HepG2 (cell line): ENCODE results near the gene IFNA8. TPM values are rescaled to one million over a fixed set of nuclear protein-coding genes. Genes with fewer than 3 reads are reported as not detected.

Experiments
- ATAC-seq: fragments of 200-7000 bp; cut with Tn5 transposase; 3 replicates; pipeline ENCODE4 v1.9.1; 2020; ENCODE audit warnings: mild to moderate bottlenecking, moderate library complexity
- BruUV-seq: library from RNA; stranded (reverse); fragments of 400-500 nt; replicated peaks from 2 replicates; lab custom pipeline; 2021; lab: Mats Ljungman, UMichigan
- CTCF ChIA-PET: fragments of 300-600 bp; formaldehyde crosslinking; extraction: SDS; loops from one replicate; lab custom pipeline; 2021; ENCODE audit warnings: low total read pairs, inconsistent platforms, low intra/inter-chr PET ratio; lab: Yijun Ruan, JAX
- POLR2A ChIA-PET: fragments of 350-600 bp; sonication (Branson Sonifier 250); formaldehyde crosslinking; loops from one replicate; lab custom pipeline; 2020; ENCODE audit warnings: antibody characterized with exemption, inconsistent platforms; lab: Yijun Ruan, JAX
- DNase-seq: peaks from one replicate; pipeline ENCODE4 v3.0.0-alpha.2; 2015; ENCODE audit warnings: low spot score
- FAIRE-seq: peaks from 3 replicates; lab custom pipeline; 2011; peaks lifted over from hg19 to GRCh38; lab: Jason Lieb, UNC
- H2AFZ ChIP-seq: one replicate; pipeline ENCODE4 v1.6.1; 2011; ENCODE audit warnings: low read length, inconsistent platforms
- H3K27ac ChIP-seq: fragments of 300-600 bp; 3 replicates; pipeline ENCODE4 v1.8.0; 2011; ENCODE audit warnings: mixed run types, mild to moderate bottlenecking, mixed read lengths, low read length, inconsistent platforms; ENCODE audit not compliant: insufficient read depth; ENCODE audit errors: extremely low read length
- H3K27me3 ChIP-seq, 2 experiments: fragments of 200-600 bp in 1 of 2; 2 replicates in 1 of 2; 3 replicates in 1 of 2; pipeline versions ENCODE4 v1.6.0 to v1.8.0; 2011; ENCODE audit warnings: low read length in 2 of 2, mild to moderate bottlenecking in 2 of 2, moderate library complexity in 2 of 2, inconsistent platforms in 1 of 2; ENCODE audit not compliant: insufficient read depth in 2 of 2, control insufficient read depth in 1 of 2
- H3K36me3 ChIP-seq, 2 experiments: fragments of 200-600 bp in 1 of 2; replicated peaks in 1 of 2; 2 replicates in 1 of 2; 3 replicates in 1 of 2; pipeline versions ENCODE4 v1.5.1 to v1.8.0; 2011; ENCODE audit warnings: low read length in 2 of 2, inconsistent platforms in 1 of 2; ENCODE audit not compliant: insufficient read depth in 2 of 2, control insufficient read depth in 1 of 2
- H3K4me1 ChIP-seq: 2 replicates; pipeline ENCODE4 v1.5.1; 2012; ENCODE audit warnings: low read length, inconsistent platforms; ENCODE audit not compliant: insufficient read depth
- H3K4me2 ChIP-seq: 2 replicates; pipeline ENCODE4 v1.6.0; 2011; ENCODE audit warnings: low read depth, low read length, inconsistent platforms
- H3K4me3 ChIP-seq, 3 experiments: fragments of 200-600 bp in 1 of 3; sonication (generic), shearing (Covaris generic) in 1 of 3; replicated peaks in 1 of 3; 2 replicates each; pipeline ENCODE4 v1.5.1; 2011 to 2016; ENCODE audit warnings: low read length in 3 of 3, inconsistent platforms in 2 of 3, low read depth in 2 of 3, mild to moderate bottlenecking in 2 of 3, control low read depth in 1 of 3, mixed read lengths in 1 of 3; ENCODE audit not compliant: insufficient read depth in 1 of 3
- H3K79me2 ChIP-seq: one replicate; pipeline ENCODE4 v1.6.1; 2011; ENCODE audit warnings: low read length, inconsistent platforms; ENCODE audit not compliant: insufficient read depth
- H3K9ac ChIP-seq: 2 replicates; pipeline ENCODE4 v1.6.0; 2011; ENCODE audit warnings: mild to moderate bottlenecking, low read depth, low read length, inconsistent platforms; ENCODE audit not compliant: insufficient read depth
- H3K9me3 ChIP-seq: 2 replicates; pipeline ENCODE4 v1.5.1; 2012; ENCODE audit warnings: mild to moderate bottlenecking, low read length
- H4K20me1 ChIP-seq: 2 replicates; pipeline ENCODE4 v1.6.0; 2011; ENCODE audit warnings: inconsistent platforms, mild to moderate bottlenecking, low read length, moderate library complexity; ENCODE audit not compliant: insufficient read depth
- CHD4 ChIP-seq: fragments of 200-600 bp; sonication (generic); IDR thresholded peaks from 2 replicates; pipeline ENCODE4 v1.7.0; 2017; ENCODE audit warnings: mild to moderate bottlenecking, low read length, borderline replicate concordance
- ERF ChIP-seq: IDR thresholded peaks from 2 replicates; pipeline ENCODE4 v1.6.1; 2018; ENCODE audit warnings: missing biosample characterization, missing genetic modification reagents
- MAFG ChIP-seq: sonication (generic); formaldehyde crosslinking; IDR thresholded peaks from 2 replicates; pipeline ENCODE4 v1.5.1; 2020; ENCODE audit warnings: mild to moderate bottlenecking, missing genetic modification reagents
- MATR3 ChIP-seq: sonication (generic); formaldehyde crosslinking; IDR thresholded peaks from 2 replicates; pipeline ENCODE4 v1.4.0; 2020; ENCODE audit warnings: missing genetic modification reagents
- MIER2 ChIP-seq: IDR thresholded peaks from 2 replicates; pipeline ENCODE4 v1.6.1; 2016; ENCODE audit warnings: missing biosample characterization, missing genetic modification reagents
- MTF1 ChIP-seq: sonication (generic); formaldehyde crosslinking; IDR thresholded peaks from 2 replicates; pipeline ENCODE4 v1.5.0; 2020; ENCODE audit warnings: missing genetic modification reagents
- PITX1 ChIP-seq: sonication (generic); formaldehyde crosslinking; IDR thresholded peaks from 2 replicates; pipeline ENCODE4 v1.5.1; 2020; ENCODE audit warnings: mild to moderate bottlenecking, missing genetic modification reagents
- RBM39 ChIP-seq: fragments of 200-400 bp; formaldehyde crosslinking; IDR thresholded peaks from one replicate; pipeline ENCODE4 v1.6.1; 2018; ENCODE audit warnings: antibody characterized with exemption, mild to moderate bottlenecking, low read depth, low read length; ENCODE audit not compliant: poor library complexity, severe bottlenecking
- SNRNP70 ChIP-seq: fragments of 200-400 bp; formaldehyde crosslinking; IDR thresholded peaks from 2 replicates; pipeline ENCODE4 v1.6.1; 2017; ENCODE audit warnings: mild to moderate bottlenecking, low read depth, low read length, moderate library complexity
- SOX13 ChIP-seq, 3 experiments: fragments of 450-650 bp in 1 of 3; sonication (generic) in 1 of 3; formaldehyde crosslinking in 1 of 3; IDR thresholded peaks in 2 of 3; conservative IDR thresholded peaks in 1 of 3; 2 replicates each; pipeline versions ENCODE4 v1.5.0 to v1.6.1; 2016 to 2020; ENCODE audit warnings: antibody characterized with exemption in 1 of 3, mild to moderate bottlenecking in 1 of 3, missing compliant biosample characterization in 1 of 3, missing genetic modification reagents in 1 of 3, moderate library complexity in 1 of 3
- STAG1 ChIP-seq: sonication (generic); formaldehyde crosslinking; IDR thresholded peaks from 2 replicates; pipeline ENCODE4 v1.4.0; 2020; ENCODE audit warnings: missing genetic modification reagents
- SUZ12 ChIP-seq: fragments of 150-350 bp; IDR thresholded peaks from 2 replicates; pipeline ENCODE4 v1.6.1; 2014; ENCODE audit warnings: low read depth, low read length
- TP53 ChIP-seq: sonication (generic); formaldehyde crosslinking; conservative IDR thresholded peaks from 2 replicates; pipeline ENCODE4 v1.4.0; 2020; ENCODE audit warnings: missing genetic modification reagents
- USF2 ChIP-seq, 2 experiments: sonication (generic) in 1 of 2; formaldehyde crosslinking in 1 of 2; IDR thresholded peaks; 2 replicates each; pipeline versions ENCODE4 v1.5.1 to v1.6.1; 2011 to 2020; ENCODE audit warnings: borderline replicate concordance in 1 of 2, low read depth in 1 of 2, low read length in 1 of 2, mild to moderate bottlenecking in 1 of 2, missing genetic modification reagents in 1 of 2, moderate library complexity in 1 of 2
- YEATS4 ChIP-seq: sonication (generic); formaldehyde crosslinking; IDR thresholded peaks from 2 replicates; pipeline ENCODE4 v1.4.0; 2020; ENCODE audit warnings: missing genetic modification reagents, borderline replicate concordance
- ZNF577 ChIP-seq: sonication (generic); formaldehyde crosslinking; IDR thresholded peaks from 2 replicates; pipeline ENCODE4 v1.4.0; 2020; ENCODE audit warnings: mild to moderate bottlenecking, low read depth, missing genetic modification reagents, borderline replicate concordance
- ZNF839 ChIP-seq: sonication (generic); formaldehyde crosslinking; IDR thresholded peaks from 2 replicates; pipeline ENCODE4 v1.4.0; 2020; ENCODE audit warnings: missing genetic modification reagents, mild to moderate bottlenecking, borderline replicate concordance
- WGBS: methylation state at CpG from one replicate; pipeline ENCODE4 v1.1.6; 2017; ENCODE audit warnings: low lambda C conversion rate; 5-methylcytosine and 5-hydroxymethylcytosine counted together
- in situ Hi-C: cut with HindIII; loops from 2 replicates; pipeline ENCODE4 v1.10.0; 2017; ENCODE audit warnings: low pct_unique_long_range_greater_than_20kb; ENCODE audit not compliant: extremely low pct_ligation_motif_present
- intact Hi-C: fragments of 100-400 bp; cut with micrococcal nuclease; formaldehyde crosslinking; loops from one replicate; pipeline ENCODE4 v1.10.0; 2022; ENCODE audit not compliant: unreplicated experiment
- polyA plus RNA-seq, 8 experiments: library from polyadenylated mRNA; depleted of rRNA in 3 of 8; stranded (reverse) in 7 of 8; unstranded in 1 of 8; fragments of >200 nt; fragmentation: Illumina TruSeq in 4 of 8; extraction: Trizol in 4 of 8; gene quantifications; 2 replicates each; pipeline versions ENCODE4 v1.2.1 to v1.2.3, GENCODE V29; 2011 to 2016; ENCODE audit warnings: low read depth in 4 of 8, missing spikeins in 1 of 8, mixed read lengths in 1 of 8; ENCODE audit not compliant: insufficient read depth in 1 of 8
- total RNA-seq, 5 experiments: library from RNA; depleted of rRNA; stranded (reverse); fragments of >200 nt; fragmentation: Illumina TruSeq; extraction: Trizol; gene quantifications; 2 replicates each; pipeline ENCODE4 v1.2.3, GENCODE V29; 2016; ENCODE audit warnings: low read depth in 1 of 5
- TF ChIP-seq, protein P1 (sequence below): sonication (generic); formaldehyde crosslinking; IDR thresholded peaks from 2 replicates; pipeline ENCODE4 v1.8.1; 2023; ENCODE audit warnings: missing genetic modification reagents, inconsistent platforms, borderline replicate concordance
- TF ChIP-seq, protein P2 (sequence below): sonication (generic); formaldehyde crosslinking; IDR thresholded peaks from 2 replicates; pipeline ENCODE4 v1.8.1; 2022; ENCODE audit warnings: mild to moderate bottlenecking, missing genetic modification reagents

Gene IFNA8
- total and polyA plus RNA-seq, 2 of the 13 experiments (the other 11 are each of a cell fraction or from before 2014, with no cell fraction given): not detected

- Histone ChIP-seq H4K20me1 (no peaks in the 10 kb centered on the region), H3K4me1 (no peaks in the 10 kb centered on the region), H3K27ac (no peak overlapping the region), H3K4me3 (no peak overlapping the region), H3K27me3 (no peaks in the 10 kb centered on the region), H3K79me2 (no peaks in the 10 kb centered on the region), H3K9ac (no peak overlapping the region), H3K9me3 (no peaks in the 10 kb centered on the region), H2AFZ (no peak overlapping the region), H3K36me3 (no peaks in the 10 kb centered on the region), H3K4me2 (no peak overlapping the region)
- ChIA-PET CTCF (no interaction called here), POLR2A (no interaction called here)
- BruUV-seq: no TSS peak
- intact Hi-C loops (no loop called here), in situ Hi-C loops (no loop called here)
- ATAC-seq (no peak), FAIRE-seq (no peak), DNase-seq (no peak)
- TF ChIP-seq SNRNP70 (no peak), YEATS4 (CRISPR knock-in tag) (no peak), SOX13 (IDR thresholded peaks at IDR 0.05) (no peak), SOX13 (CRISPR knock-in tag; conservative IDR thresholded peaks at IDR 0.05 in 1 of 2, IDR thresholded peaks at IDR 0.05 in 1 of 2) (no peak), MIER2 (CRISPR knock-in tag) (no peak), USF2 (IDR thresholded peaks at IDR 0.05; ENCODE audit: low read depth, low read length) (no peak), USF2 (CRISPR knock-in tag; IDR thresholded peaks at IDR 0.05; ENCODE audit: borderline replicate concordance) (no peak), RBM39 (no peak), ZNF577 (CRISPR knock-in tag) (no peak), CHD4 (no peak), PITX1 (CRISPR knock-in tag) (no peak), SUZ12 (no peak), TP53 (CRISPR knock-in tag) (no peak), STAG1 (CRISPR knock-in tag) (no peak), MTF1 (CRISPR knock-in tag) (no peak), ERF (no peak), MATR3 (CRISPR knock-in tag) (no peak), MAFG (CRISPR knock-in tag) (no peak), ZNF839 (CRISPR knock-in tag) (no peak)
- TF ChIP-seq, protein P1, sequence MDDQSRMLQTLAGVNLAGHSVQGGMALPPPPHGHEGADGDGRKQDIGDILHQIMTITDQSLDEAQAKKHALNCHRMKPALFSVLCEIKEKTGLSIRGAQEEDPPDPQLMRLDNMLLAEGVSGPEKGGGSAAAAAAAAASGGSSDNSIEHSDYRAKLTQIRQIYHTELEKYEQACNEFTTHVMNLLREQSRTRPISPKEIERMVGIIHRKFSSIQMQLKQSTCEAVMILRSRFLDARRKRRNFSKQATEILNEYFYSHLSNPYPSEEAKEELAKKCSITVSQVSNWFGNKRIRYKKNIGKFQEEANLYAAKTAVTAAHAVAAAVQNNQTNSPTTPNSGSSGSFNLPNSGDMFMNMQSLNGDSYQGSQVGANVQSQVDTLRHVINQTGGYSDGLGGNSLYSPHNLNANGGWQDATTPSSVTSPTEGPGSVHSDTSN (CRISPR knock-in tag): no peak
- TF ChIP-seq, protein P2, sequence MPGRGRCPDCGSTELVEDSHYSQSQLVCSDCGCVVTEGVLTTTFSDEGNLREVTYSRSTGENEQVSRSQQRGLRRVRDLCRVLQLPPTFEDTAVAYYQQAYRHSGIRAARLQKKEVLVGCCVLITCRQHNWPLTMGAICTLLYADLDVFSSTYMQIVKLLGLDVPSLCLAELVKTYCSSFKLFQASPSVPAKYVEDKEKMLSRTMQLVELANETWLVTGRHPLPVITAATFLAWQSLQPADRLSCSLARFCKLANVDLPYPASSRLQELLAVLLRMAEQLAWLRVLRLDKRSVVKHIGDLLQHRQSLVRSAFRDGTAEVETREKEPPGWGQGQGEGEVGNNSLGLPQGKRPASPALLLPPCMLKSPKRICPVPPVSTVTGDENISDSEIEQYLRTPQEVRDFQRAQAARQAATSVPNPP (CRISPR knock-in tag): no peak
- WGBS: 25% methylated on average over 4 of the region's 4 CpGs
Observed at GRCh38 chr9:21443849-21444625, 35.1 kb downstream of the IFNA8 start.
